B cell (primary cell): Measurements from ENCODE around the gene RAB43.

ENCODE experiments used
- EZH2 ChIP-seq: IDR thresholded peaks from 2 replicates; pipeline ENCODE4 v1.6.1; 2012; ENCODE audit warnings: borderline replicate concordance, low read depth, mild to moderate bottlenecking, moderate library complexity, low read length; ENCODE audit not compliant: insufficient read depth, poor library complexity, severe bottlenecking
- TF ChIP-seq, protein P1 (sequence below): fragments of 200-600 bp; IDR thresholded peaks from one replicate; pipeline ENCODE4 v1.8.0; 2022; ENCODE audit warnings: antibody characterized with exemption, mild to moderate bottlenecking

DNA sequence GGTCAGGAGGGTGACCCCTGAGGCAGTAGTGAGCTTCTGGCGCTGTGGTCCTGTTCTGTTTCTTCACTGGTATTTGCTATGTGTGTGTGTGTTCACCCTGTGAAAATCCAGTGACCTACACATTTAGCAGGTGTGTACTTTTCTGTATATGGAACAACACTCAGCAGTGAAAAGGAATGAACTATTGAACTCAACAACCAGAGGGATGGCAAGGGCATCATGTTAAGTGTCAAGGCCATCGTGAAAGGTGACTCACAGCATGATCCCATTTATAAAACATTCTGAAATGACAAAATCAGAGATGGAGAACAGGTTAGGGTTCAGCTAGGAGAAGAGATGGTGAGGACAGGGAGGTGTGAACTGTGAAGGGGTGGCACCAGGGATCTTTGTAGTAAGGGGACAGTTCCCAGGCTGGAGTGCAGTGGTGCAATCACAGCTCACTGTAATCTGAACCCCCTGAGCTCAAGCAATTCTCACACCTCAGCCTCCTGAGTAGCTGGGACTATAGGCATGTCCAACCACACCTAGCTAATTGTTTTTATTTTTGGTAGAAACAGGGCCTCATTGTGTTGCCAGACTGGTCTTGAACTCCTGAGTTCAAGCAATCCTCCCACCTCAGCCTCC, 10.0 kb upstream of the RAB43 start:
- TF ChIP-seq, protein P1, sequence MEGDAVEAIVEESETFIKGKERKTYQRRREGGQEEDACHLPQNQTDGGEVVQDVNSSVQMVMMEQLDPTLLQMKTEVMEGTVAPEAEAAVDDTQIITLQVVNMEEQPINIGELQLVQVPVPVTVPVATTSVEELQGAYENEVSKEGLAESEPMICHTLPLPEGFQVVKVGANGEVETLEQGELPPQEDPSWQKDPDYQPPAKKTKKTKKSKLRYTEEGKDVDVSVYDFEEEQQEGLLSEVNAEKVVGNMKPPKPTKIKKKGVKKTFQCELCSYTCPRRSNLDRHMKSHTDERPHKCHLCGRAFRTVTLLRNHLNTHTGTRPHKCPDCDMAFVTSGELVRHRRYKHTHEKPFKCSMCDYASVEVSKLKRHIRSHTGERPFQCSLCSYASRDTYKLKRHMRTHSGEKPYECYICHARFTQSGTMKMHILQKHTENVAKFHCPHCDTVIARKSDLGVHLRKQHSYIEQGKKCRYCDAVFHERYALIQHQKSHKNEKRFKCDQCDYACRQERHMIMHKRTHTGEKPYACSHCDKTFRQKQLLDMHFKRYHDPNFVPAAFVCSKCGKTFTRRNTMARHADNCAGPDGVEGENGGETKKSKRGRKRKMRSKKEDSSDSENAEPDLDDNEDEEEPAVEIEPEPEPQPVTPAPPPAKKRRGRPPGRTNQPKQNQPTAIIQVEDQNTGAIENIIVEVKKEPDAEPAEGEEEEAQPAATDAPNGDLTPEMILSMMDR = no peak
- TF ChIP-seq EZH2 = no peak
